Activated T-cell treated with anti-CD3 and anti-CD28 coated beads, Interleukin-2, amount 50 U/mL, for 72 hours (primary cell): Measurements from ENCODE around the gene MSTN. TPM values are rescaled to one million over a fixed set of nuclear protein-coding genes. Genes with fewer than 3 reads are reported as not detected.
A peak's percentile ranks its signal among the peaks of the same experiment; 100 is the strongest.

ENCODE experiments used
- ATAC-seq, 2 donors: fragments of 150-1000 bp; cut with Tn5 transposase; replicated peaks in 1 of 2; 2 replicates each; pipeline ENCODE4 v1.10.0; 2021; ENCODE audit warnings: moderate library complexity in 2 of 2, mild to moderate bottlenecking in 1 of 2
- DNase-seq, 2 donors: peaks; one replicate each; pipeline ENCODE4 v3.0.0; 2021 to 2022; ENCODE audit warnings: mixed read lengths in 1 of 2
- H3K27ac Mint-ChIP-seq: one replicate; pipeline ENCODE4 v1.8.0; 2022; ENCODE audit warnings: mild to moderate bottlenecking, moderate library complexity, mixed read lengths
- H3K27me3 Mint-ChIP-seq: one replicate; pipeline ENCODE4 v1.8.0; 2022; ENCODE audit warnings: low read depth, mixed read lengths
- H3K36me3 Mint-ChIP-seq, 2 donors: one replicate each; pipeline ENCODE4 v1.8.0; 2022; ENCODE audit warnings: mixed read lengths in 2 of 2, mild to moderate bottlenecking in 1 of 2; ENCODE audit not compliant: insufficient read depth in 2 of 2
- H3K4me1 Mint-ChIP-seq: one replicate; pipeline ENCODE4 v1.8.0; 2022; ENCODE audit warnings: low read depth, mixed read lengths
- H3K4me3 Mint-ChIP-seq, 2 donors: one replicate each; pipeline ENCODE4 v1.8.0; 2022; ENCODE audit warnings: mild to moderate bottlenecking in 2 of 2, mixed read lengths in 2 of 2, moderate library complexity in 2 of 2
- H3K9me3 Mint-ChIP-seq, 2 donors: one replicate each; pipeline ENCODE4 v1.8.0; 2022; ENCODE audit warnings: mixed read lengths in 2 of 2
- total RNA-seq, 2 donors: library from RNA; stranded (reverse); gene quantifications; one replicate each; pipeline ENCODE4 v1.2.3, GENCODE V29; 2022

MSTN gene
- total RNA-seq: not detected

GRCh38 chr2:190062601-190063000, at the start of gene MSTN:
Gene MSTN, minus strand, starts transcription at chr2:190062729. Its CDS starts 133 bp downstream, at chr2:190062596.
- Mint-ChIP-seq H3K4me1 (no peaks in the 10 kb centered on the region), H3K27me3 (no peaks in the 10 kb centered on the region), H3K9me3 (no peaks in the 10 kb centered on the region), H3K36me3 (no peaks in the 10 kb centered on the region), H3K4me3 (no peak within 1 kb of the TSS), H3K27ac (no peak within 1 kb of the TSS)
- DNase-seq: no peak
- no peak for ATAC-seq

DNA sequence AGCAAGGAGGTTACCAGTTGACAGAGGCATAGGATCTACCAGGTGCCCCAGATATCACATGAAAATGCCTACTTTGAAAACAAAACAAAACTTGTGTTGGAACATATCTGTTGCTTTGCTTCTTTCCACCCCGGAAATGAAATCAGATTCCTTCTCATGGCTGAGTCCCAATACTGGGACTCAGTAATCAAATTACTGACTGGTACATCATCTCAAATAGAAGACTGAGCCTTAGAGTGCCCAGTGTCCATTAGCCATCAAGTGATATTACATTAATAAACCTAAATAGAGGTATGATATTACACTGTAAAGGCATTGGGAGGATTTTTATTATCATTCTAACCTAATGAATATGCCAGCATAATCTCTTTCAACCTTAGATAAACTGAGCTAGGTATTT, 48.6 kb upstream of the MSTN start:
- H3K27me3 Mint-ChIP-seq: no peaks in the 10 kb centered on the region
- no peaks in the 10 kb centered on the region for H3K9me3 Mint-ChIP-seq
- H3K36me3 Mint-ChIP-seq: no peaks in the 10 kb centered on the region
- H3K4me3 Mint-ChIP-seq: no peak overlapping the region
- H3K27ac Mint-ChIP-seq: no peak overlapping the region
- no peak for DNase-seq
- no peaks in the 10 kb centered on the region for H3K4me1 Mint-ChIP-seq
- ATAC-seq: no peak

DNA sequence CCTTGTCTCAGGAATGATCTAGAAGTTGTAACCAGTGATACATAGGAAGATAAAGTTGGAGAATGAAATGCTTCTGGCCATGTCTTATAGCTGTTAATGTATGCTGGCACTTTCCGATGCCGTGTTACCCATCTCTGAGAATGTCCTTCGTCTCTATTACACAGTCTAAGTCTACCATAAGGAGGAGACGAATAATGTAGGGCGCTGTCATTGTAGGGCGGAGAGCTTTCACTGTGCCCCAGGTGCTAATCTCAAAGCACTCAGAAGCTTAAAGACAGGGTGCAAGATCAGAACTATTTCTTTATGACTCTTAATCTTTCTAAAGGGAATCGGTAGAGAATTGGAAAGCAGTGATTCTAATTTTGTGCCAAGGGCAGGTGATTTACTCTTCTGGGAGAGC, 48.2 kb upstream of the MSTN start:
- Mint-ChIP-seq H3K9me3 (no peaks in the 10 kb centered on the region), H3K4me1 (no peaks in the 10 kb centered on the region), H3K27ac (no peak overlapping the region), H3K36me3 (no peaks in the 10 kb centered on the region), H3K4me3 (no peak overlapping the region), H3K27me3 (no peaks in the 10 kb centered on the region)
- no peak for DNase-seq
- ATAC-seq: no peak

DNA sequence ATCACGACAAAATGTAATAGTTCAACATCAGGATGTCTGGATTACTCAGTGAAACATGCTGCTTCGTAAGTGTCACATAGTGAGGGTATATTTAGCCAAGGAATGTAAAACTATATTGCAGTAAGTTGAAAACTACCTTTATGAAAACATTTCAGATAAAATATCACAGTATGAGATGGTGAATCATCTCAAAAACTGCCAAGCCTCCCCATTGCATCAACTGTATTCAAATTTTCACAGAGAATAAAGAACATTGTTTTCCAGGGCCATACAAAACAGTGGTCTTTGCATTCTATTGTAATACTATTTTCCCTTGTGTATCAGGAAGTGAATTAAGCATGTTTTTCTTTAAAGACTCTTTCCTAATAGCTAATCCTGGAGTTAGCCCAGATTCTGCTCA, 47.6 kb upstream of the MSTN start:
- Mint-ChIP-seq H3K36me3 (no peaks in the 10 kb centered on the region), H3K27ac (no peak overlapping the region), H3K4me1 (no peaks in the 10 kb centered on the region), H3K4me3 (no peak overlapping the region), H3K9me3 (no peaks in the 10 kb centered on the region), H3K27me3 (no peaks in the 10 kb centered on the region)
- DNase-seq (no peak), ATAC-seq (no peak)

GRCh38 chr2:190107409-190107808, 44.9 kb upstream of the MSTN start:
- no peak for DNase-seq
- Mint-ChIP-seq H3K4me1 (no peaks in the 10 kb centered on the region), H3K27me3 (no peaks in the 10 kb centered on the region), H3K27ac (no peak overlapping the region), H3K36me3 (no peaks in the 10 kb centered on the region), H3K4me3 (no peak overlapping the region), H3K9me3 (no peaks in the 10 kb centered on the region)
- ATAC-seq: no peak

DNA sequence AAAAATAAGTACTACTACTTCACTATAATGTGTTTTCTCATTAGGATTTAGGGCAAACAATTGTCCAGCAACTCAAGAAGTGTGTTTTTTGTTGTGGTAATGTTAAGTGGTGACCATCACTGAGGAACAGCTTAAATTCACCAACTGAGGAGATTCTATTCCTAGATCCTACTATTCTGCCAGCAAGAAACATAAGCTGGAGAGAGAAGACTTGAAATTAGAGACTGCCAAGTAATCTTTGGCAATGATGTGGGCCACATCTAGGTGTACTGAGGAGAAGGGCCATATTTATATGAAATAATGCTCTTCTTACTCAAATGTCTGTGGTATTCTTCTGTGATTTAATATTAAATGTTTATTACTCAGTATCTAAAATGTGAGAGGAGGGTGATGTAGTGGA, 44.3 kb upstream of the MSTN start:
- Mint-ChIP-seq H3K27ac (no peak overlapping the region), H3K36me3 (no peaks in the 10 kb centered on the region), H3K4me3 (no peak overlapping the region), H3K27me3 (no peaks in the 10 kb centered on the region), H3K9me3 (peaks cover under 1 to 1% of the 10 kb centered on the region in 2 donors), H3K4me1 (no peaks in the 10 kb centered on the region)
- DNase-seq: no peak
- no peak for ATAC-seq

GRCh38 chr2:190105554-190105953, 43.0 kb upstream of the MSTN start:
- Mint-ChIP-seq H3K27ac (no peak overlapping the region), H3K9me3 (peaks cover 1 to 2% of the 10 kb centered on the region in 2 donors), H3K27me3 (no peaks in the 10 kb centered on the region), H3K4me3 (no peak overlapping the region), H3K4me1 (no peaks in the 10 kb centered on the region), H3K36me3 (no peaks in the 10 kb centered on the region)
- DNase-seq (no peak), ATAC-seq (no peak)

- Mint-ChIP-seq H3K4me1 (no peaks in the 10 kb centered on the region), H3K9me3 (peaks cover 1 to 2% of the 10 kb centered on the region in 2 donors), H3K4me3 (no peak overlapping the region), H3K27me3 (no peaks in the 10 kb centered on the region), H3K27ac (no peak overlapping the region), H3K36me3 (no peaks in the 10 kb centered on the region)
- ATAC-seq (no peak), DNase-seq (no peak)
Observed at GRCh38 chr2:190103144-190103543, 40.6 kb upstream of the MSTN start.

DNA sequence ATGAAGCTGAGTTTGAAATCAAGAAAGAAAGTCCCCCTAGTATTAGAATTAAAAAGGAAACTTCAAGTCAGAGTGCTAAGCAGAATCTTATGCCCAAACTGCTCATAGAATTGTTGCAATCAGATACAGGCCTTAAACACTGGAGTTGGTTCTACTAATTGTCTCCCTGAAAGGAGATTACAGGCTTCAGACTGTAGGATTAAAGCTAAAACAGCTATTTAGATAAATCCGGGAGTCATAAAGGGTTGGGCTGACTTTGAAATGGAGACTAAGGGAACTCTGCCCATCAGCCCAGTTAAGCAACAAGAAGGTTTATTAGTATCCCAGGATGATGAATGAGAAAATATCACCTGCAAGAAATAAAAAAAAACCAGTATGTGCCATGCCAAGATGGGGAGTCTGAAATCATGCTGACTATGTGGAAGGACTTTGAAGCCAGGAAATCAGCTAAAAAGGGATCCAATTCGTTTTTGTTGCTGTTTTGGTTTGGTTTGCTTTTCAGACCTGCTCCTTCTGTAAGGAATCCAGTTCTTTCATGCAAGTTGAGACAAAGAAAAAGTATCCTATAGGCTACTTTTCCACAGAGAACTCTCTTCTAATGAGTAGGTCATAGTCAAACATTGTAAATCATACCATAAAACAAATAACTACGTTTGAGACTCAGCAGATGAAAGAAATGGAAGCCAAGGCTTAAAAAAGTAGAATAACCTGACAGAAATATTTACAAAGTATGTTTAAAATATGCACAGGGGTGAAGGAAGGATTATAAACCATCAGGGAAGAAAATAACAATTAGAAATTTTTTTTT, 37.6 kb upstream of the MSTN start:
- no peaks in the 10 kb centered on the region for H3K27me3 Mint-ChIP-seq
- ATAC-seq (no peak), DNase-seq (no peak)
- peaks cover 1 to 2% of the 10 kb centered on the region in 2 donors for H3K9me3 Mint-ChIP-seq
- no peak overlapping the region for H3K4me3 Mint-ChIP-seq
- H3K27ac Mint-ChIP-seq: no peak overlapping the region
- H3K36me3 Mint-ChIP-seq: no peaks in the 10 kb centered on the region
- no peaks in the 10 kb centered on the region for H3K4me1 Mint-ChIP-seq

DNA sequence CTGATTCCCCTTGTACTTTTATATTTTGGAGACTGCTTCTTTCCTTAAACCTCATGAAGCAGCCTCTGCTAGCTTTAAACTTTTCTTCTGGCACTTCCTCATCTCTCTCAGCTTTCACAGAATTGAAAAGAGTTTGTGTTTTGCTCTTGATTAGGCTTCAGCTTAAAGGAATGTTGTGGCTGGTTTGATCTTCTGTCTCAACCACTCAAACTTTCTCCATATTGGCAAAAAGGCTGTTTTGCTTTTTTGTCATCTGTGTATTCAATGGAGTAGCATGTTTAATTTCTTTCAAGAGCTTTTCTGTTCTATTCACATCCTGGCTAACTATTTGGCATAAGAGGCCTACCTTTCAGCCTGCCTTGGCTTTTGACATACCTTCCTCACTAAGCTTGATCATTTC, 36.3 kb upstream of the MSTN start:
- no peak for DNase-seq
- H3K4me3 Mint-ChIP-seq: no peak overlapping the region
- H3K4me1 Mint-ChIP-seq: no peaks in the 10 kb centered on the region
- H3K36me3 Mint-ChIP-seq: no peaks in the 10 kb centered on the region
- H3K27me3 Mint-ChIP-seq: no peaks in the 10 kb centered on the region
- no peak overlapping the region for H3K27ac Mint-ChIP-seq
- no peak for ATAC-seq
- H3K9me3 Mint-ChIP-seq: peaks cover 1 to 2% of the 10 kb centered on the region in 2 donors

GRCh38 chr2:190097115-190097514, 34.6 kb upstream of the MSTN start:
- H3K4me1 Mint-ChIP-seq: no peaks in the 10 kb centered on the region
- no peak for ATAC-seq
- peaks cover 1 to 2% of the 10 kb centered on the region in 2 donors for H3K9me3 Mint-ChIP-seq
- H3K4me3 Mint-ChIP-seq: no peak overlapping the region
- no peak overlapping the region for H3K27ac Mint-ChIP-seq
- no peaks in the 10 kb centered on the region for H3K36me3 Mint-ChIP-seq
- H3K27me3 Mint-ChIP-seq: no peaks in the 10 kb centered on the region
- DNase-seq: no peak

DNA sequence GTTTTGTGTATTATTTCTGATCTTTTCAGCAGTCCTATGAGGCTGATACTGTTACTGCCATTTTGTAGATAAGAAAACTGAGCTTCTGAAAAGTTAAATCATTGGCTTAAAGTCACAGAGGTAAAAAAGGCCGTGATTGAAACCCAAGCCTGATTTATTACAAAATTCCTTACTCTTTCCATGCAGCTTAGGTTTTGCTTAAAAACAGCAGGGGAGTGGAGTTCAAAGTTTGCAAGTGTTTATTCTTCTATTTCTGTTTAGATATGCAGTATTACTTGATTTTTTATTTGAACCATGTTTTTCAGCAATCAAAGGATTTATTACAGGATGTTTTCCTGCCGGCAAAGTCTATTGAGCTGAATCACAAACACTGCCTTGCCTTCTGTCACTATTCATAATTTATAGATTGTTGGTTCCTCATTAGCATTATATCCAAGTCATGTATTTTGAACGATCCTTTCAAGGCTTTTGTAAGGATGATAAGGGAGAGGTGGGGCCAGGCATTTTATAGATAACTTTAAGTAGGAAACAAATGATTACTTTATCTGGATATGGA, 31.9 kb upstream of the MSTN start:
- no peaks in the 10 kb centered on the region for H3K36me3 Mint-ChIP-seq
- no peak overlapping the region for H3K4me3 Mint-ChIP-seq
- ATAC-seq (no peak), DNase-seq (no peak)
- H3K27ac Mint-ChIP-seq: no peak overlapping the region
- H3K9me3 Mint-ChIP-seq: no peaks in the 10 kb centered on the region
- no peaks in the 10 kb centered on the region for H3K4me1 Mint-ChIP-seq
- no peaks in the 10 kb centered on the region for H3K27me3 Mint-ChIP-seq

DNA sequence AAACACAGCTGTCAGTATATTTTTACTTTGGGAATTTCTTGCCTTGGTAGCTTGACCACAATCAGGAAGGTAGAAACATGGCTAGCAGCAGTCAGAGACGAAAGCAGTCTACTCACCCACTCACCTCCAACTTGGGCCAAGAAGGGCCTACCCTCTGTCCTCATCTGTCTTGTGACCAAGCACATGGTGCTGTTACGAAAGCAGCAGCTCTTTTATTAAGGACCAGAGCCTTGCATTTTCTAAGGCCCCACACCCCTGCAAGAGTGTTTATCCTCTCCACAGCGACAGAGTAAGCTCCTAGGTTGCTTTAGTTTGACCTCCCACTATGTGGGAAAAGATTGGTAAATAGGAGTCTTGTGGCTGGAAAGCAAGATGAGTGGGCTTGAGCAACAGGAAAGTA, 31.3 kb upstream of the MSTN start:
- ATAC-seq (no peak), DNase-seq (no peak)
- H3K27me3 Mint-ChIP-seq: no peaks in the 10 kb centered on the region
- no peaks in the 10 kb centered on the region for H3K9me3 Mint-ChIP-seq
- H3K27ac Mint-ChIP-seq: no peak overlapping the region
- H3K36me3 Mint-ChIP-seq: no peaks in the 10 kb centered on the region
- H3K4me1 Mint-ChIP-seq: no peaks in the 10 kb centered on the region
- no peak overlapping the region for H3K4me3 Mint-ChIP-seq

GRCh38 chr2:190090148-190090547, 27.6 kb upstream of the MSTN start:
- Mint-ChIP-seq H3K4me3 (no peak overlapping the region), H3K9me3 (no peaks in the 10 kb centered on the region), H3K36me3 (no peaks in the 10 kb centered on the region), H3K27ac (no peak overlapping the region), H3K27me3 (no peaks in the 10 kb centered on the region), H3K4me1 (no peaks in the 10 kb centered on the region)
- no peak for DNase-seq
- peak in 1 of 2 donors; percentile 60 for ATAC-seq
